NCI-H345 (cell line): ENCODE data around the gene HOXA5.
A peak's percentile ranks its signal among the peaks of the same experiment; 100 is the strongest.

ENCODE experiments used
- DNase-seq: peaks from one replicate; lab custom pipeline; 2025; lab: John Stamatoyannopoulos, UW

Gene HOXA5

GRCh38 chr7:27132978-27133377 is 10.5 kb downstream of the HOXA5 start:
- DNase-seq, result no peak

DNA sequence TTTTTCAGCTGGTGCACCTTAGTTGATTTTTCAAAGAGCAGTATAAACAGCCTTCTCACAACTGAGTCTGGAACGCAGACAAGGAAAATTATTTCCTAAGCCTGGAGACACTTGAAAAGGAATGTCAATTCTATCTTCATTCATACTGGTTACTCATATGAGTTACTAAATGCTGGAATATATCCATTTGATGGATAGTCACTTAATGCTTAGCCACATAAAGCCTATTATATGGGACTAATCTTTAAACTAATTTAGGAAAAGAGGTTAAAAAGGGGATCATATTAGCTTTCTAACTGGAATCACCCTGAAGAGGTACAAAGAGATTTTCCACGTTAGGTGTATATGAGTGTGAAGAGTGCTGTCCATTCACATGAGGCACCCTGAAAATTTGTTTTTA is 11.3 kb downstream of the HOXA5 start:
- DNase-seq, result no peak

DNA sequence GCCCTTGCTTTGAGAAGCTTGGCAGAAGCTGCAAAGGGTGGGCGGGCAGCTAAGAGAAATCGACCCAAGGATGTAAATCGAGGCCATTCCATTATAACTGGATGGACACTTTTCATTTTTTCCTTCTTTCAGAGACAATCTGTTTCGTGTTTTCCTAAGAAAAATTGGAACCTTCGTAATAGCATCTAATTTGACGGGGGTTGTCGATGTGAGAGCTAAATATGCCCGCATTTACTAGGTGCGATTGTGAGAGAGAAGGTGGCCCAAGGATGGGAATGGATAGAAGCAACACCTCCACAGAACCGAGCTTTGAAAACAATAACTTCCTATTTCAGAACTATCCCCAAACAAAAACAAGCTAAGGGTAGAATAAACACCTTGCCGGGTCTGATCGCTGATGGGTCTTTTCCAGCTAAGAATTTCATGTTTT is 12.1 kb downstream of the HOXA5 start:
- no peak for DNase-seq

DNA sequence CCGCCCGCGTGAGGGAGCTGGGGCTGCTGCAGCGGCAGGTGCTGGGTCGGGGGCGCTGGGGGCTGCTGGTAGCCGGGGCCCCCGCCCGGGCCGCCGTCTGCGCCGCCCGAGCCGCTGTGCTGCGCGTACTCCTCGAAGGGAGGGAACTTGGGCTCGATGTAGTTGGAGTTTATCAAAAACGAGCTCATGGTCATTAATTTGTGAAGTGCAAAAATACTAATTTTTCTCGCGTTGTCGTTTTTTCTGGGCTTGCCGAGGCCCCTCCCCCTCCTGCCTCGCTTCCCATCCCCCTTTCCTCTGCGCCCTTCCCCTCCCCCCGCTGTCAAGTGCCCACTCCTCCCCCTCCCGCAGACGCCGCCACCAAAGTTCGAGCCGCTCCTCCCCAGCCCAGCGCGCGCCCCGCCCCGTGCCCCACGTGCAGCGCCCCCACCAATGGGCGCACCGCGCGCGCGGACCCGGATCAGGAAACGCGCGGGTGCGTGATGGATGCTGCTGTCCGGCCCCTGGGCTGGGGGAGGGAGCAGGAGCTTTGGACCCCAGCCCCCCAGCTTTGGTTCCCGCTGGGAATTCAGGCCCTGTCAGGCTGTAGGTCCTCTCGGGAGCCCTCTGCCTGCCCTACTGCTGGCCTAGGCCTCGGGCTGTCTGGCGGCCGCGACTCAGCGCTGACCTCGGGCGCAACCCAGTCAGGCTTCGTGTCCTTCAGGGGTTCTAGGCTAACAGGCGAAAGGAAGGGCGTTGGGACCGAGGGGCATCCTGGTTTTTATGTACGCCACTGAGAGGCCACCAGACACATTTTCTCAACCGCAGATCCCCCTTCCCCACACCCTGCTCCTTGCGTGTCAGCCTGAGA is 12.7 kb downstream of the HOXA5 start, which contains the start of gene HOXA4:
Gene HOXA4, minus strand, starts transcription at position 218 of the 850 bp plus-strand sequence. Its CDS starts 24 bp downstream, at position 194.
- DNase-seq, result peak; percentile 78

GRCh38 chr7:27129729-27130539 is 13.5 kb downstream of the HOXA5 start:
- no peak for DNase-seq

GRCh38 chr7:27128776-27129728 is 14.4 kb downstream of the HOXA5 start:
- DNase-seq, result no peak

DNA sequence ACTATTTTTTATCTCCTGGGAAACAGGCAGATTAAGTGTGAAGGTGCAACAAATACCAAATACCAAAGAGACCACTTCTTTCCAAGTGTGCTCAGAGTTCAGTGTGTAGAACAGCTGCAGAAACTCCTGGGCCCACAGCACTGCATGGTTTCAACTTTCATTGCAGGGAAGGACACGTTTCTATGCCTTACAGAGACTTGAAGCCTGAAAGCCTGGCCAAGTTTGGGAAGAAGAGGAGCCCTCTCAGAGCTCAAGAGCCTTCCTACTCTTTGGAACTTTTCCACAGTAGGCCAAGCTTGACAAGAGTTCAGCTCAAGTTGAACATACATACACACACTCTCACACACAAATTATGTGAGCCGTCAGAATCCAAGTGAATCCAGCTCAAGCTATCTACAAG is 15.4 kb downstream of the HOXA5 start:
- DNase-seq, result no peak

GRCh38 chr7:27126596-27127327 is 16.7 kb downstream of the HOXA5 start:
- no peak for DNase-seq

DNA sequence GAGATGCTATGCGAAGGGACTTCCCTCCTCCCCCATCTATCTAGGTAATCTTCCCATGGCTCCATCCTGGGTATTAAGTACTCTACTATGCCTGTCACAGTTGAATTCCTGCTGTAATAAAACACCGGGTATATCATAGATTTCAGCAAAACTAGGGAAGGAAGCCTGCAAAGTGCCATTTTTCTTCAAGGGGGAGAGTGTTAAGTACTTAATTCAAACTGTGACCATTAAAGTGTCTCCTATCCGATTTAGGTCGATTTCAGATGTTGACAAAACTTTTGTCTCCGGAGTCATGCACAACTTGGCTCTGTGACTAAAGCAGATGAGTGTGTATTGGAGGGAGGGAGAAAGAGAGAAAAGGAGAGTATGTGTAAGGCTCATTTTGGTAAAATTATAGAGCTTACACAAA is 17.5 kb downstream of the HOXA5 start:
- no peak for DNase-seq

GRCh38 chr7:27124902-27125689 is 18.4 kb downstream of the HOXA5 start:
- no peak for DNase-seq

GRCh38 chr7:27124096-27124901 is 19.2 kb downstream of the HOXA5 start:
- DNase-seq, result no peak

DNA sequence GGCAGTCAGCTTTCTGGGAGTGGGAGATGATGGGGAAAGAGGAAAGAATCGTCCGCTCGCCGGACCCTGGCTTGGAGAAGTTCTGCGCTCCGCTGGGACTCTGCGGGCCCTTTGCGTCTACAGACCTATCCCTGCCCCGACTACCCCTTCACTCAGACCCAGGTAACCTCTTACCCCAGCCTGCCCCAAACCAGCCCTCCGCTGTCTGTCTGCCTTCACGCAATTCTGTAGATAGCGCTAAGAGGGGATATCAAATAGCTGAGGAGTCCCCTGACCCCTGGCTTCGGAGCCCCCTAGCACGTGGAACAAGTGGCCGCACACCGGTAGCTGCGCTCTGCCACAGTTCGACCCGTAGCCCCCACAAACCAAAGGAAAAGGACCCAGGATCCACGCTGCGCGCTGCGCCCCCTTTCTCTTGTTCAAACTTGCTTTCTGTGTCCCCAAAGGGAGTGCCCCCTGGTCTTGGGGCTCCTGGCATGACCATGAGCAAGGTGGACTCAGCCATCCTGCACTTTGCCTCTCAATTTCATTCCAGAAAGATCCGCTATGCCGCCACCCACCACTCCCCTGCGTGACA is 19.9 kb downstream of the HOXA5 start:
- no peak for DNase-seq

- DNase-seq, result no peak
These were observed 20.4 kb downstream of the HOXA5 start for GRCh38 chr7:27123007-27123476.

DNA sequence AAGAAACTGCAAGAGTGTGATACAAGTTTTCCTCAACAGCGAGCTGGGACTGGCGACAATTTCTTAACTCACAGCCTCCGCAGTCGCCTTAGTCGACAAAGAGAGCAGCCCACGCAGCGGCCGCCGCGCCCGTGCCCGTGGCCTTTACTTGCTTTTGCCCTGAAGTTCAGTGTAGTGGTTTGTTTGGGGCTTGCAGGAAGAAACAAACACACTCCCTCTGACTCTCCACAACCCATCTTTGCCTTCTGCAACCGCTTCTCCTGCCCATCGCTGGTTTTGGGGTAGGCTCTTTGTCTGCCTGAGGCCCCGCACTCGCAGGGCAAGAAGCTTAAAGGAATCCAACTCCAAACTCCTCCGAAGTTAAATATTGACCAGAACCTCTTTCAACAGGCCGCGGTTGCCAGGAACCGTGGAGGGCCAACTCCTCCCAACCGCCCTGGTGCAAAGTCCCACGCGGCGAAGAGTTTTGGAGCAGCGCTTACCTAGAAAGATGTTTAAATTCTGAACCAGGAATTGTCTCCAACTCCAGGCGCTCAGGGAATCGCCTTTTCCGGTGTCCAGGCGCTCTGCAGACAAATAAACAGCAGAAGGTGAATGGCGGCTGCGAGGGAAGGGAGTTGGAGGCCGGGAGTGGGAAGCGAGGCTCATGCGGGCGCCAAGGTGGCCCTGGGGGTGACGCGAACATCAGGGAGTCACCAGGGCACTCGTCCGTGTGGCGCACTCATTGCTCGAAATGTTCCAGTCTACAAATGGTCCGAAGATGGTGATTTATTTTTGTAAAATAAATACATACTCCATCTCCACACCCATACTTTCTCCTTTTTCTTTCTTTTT is 21.2 kb downstream of the HOXA5 start:
- no peak for DNase-seq

GRCh38 chr7:27121684-27122076 is 21.8 kb downstream of the HOXA5 start:
- DNase-seq, result no peak

GRCh38 chr7:27119412-27119911 is 24.0 kb downstream of the HOXA5 start:
- no peak for DNase-seq

DNA sequence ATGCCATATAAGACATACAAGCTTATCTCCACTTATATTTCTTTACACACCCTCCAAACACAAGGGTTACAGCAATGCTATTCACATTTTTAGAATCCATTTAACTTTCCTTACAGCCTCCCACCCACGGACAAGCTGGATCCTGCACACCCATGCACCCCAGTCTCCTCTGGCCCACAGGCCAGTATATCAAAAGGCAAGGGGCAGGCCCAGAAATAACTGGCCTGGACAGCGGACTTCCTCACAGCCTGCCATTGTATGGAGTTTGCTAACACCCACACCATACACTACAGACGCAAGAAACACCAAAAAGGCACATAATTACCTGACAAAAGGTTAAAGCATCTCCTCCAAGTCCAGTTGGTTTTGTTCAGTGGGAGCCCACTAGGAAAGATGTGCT is 24.9 kb downstream of the HOXA5 start:
- DNase-seq, result no peak
